A549 (cell line): ENCODE measurements around the gene SPINT1. TPM values are rescaled to one million over a fixed set of nuclear protein-coding genes. Genes with fewer than 3 reads are reported as not detected.
A peak's percentile ranks its signal among the peaks of the same experiment; 100 is the strongest.

Experiments
- ATAC-seq, 2 experiments: fragments of 200-7000 bp in 1 of 2; fragments of >200 bp in 1 of 2; cut with Nextera tagmentation in 1 of 2; cut with Tn5 transposase in 1 of 2; 3 replicates each; pipeline versions ENCODE4 v1.8.0 to v1.9.1; 2018 to 2020; ENCODE audit warnings: mild to moderate bottlenecking in 1 of 2, moderate library complexity in 1 of 2
- CTCF ChIA-PET: fragments of 300-600 bp; sonication (Branson Sonifier 250); formaldehyde crosslinking; extraction: SDS; loops from one replicate; lab custom pipeline; 2021; ENCODE audit warnings: antibody characterized with exemption, inconsistent platforms; lab: Yijun Ruan, JAX
- POLR2A ChIA-PET: fragments of 350-600 bp; formaldehyde crosslinking; extraction: SDS; loops from one replicate; lab custom pipeline; 2021; ENCODE audit warnings: antibody characterized with exemption, inconsistent platforms; lab: Yijun Ruan, JAX
- DNase-seq, 2 experiments: peaks; one replicate each; pipeline versions ENCODE4 v3.0.0 to v3.0.0-alpha.2; 2011 to 2016; ENCODE audit warnings: low read depth in 1 of 2, low spot score in 1 of 2
- FAIRE-seq: peaks from 2 replicates; lab custom pipeline; 2011; peaks lifted over from hg19 to GRCh38; lab: Jason Lieb, UNC
- H3K27ac ChIP-seq, 2 experiments: fragments of >200 bp; sonication (Bioruptor Twin); formaldehyde crosslinking; 3 replicates each; pipeline ENCODE4 v1.5.1; 2016 to 2017
- H3K4me1 ChIP-seq: fragments of >200 bp; sonication (Bioruptor Twin); formaldehyde crosslinking; 3 replicates; pipeline ENCODE4 v1.6.1; 2016
- H3K4me2 ChIP-seq: fragments of >200 bp; sonication (Bioruptor Twin); formaldehyde crosslinking; 3 replicates; pipeline ENCODE4 v1.6.1; 2016
- H3K4me3 ChIP-seq: fragments of >200 bp; sonication (Bioruptor Twin); formaldehyde crosslinking; 3 replicates; pipeline ENCODE4 v1.5.1; 2016
- H3K9me3 ChIP-seq: fragments of >200 bp; sonication (Bioruptor Twin); formaldehyde crosslinking; 3 replicates; pipeline ENCODE4 v1.6.1; 2016
- CBX8 ChIP-seq: fragments of 200-600 bp; sonication (generic); IDR thresholded peaks from 2 replicates; pipeline ENCODE4 v1.6.1; 2016
- CTCF ChIP-seq: fragments of >200 bp; sonication (Bioruptor Twin); formaldehyde crosslinking; IDR thresholded peaks from 3 replicates; pipeline ENCODE4 v1.5.1; 2016
- E2F6 ChIP-seq: IDR thresholded peaks from 2 replicates; pipeline ENCODE4 v1.6.1; 2012; ENCODE audit warnings: low read depth, borderline replicate concordance
- GATA3 ChIP-seq: IDR thresholded peaks from 2 replicates; pipeline ENCODE4 v1.6.1; 2012; ENCODE audit warnings: borderline replicate concordance
- HEYL ChIP-seq: fragments of 250-450 bp; sonication (Bioruptor Pico); IDR thresholded peaks from 2 replicates; pipeline ENCODE4 v1.8.0; 2021; ENCODE audit warnings: mild to moderate bottlenecking, moderate library complexity
- HOXA7 ChIP-seq: fragments of 250-450 bp; sonication (Bioruptor Pico); IDR thresholded peaks from 2 replicates; pipeline ENCODE4 v1.5.0; 2020; ENCODE audit warnings: mild to moderate bottlenecking, moderate library complexity
- POLR2A ChIP-seq: IDR thresholded peaks from 2 replicates; pipeline ENCODE4 v1.6.1; 2012; ENCODE audit warnings: mild to moderate bottlenecking, low read length
- REST ChIP-seq: fragments of 200-600 bp; sonication (generic); IDR thresholded peaks from 2 replicates; pipeline ENCODE4 v1.6.1; 2016; ENCODE audit warnings: antibody characterized with exemption, mild to moderate bottlenecking, moderate library complexity
- RFX5 ChIP-seq: fragments of 450-650 bp; IDR thresholded peaks from 2 replicates; pipeline ENCODE4 v1.7.1; 2014; ENCODE audit warnings: antibody characterized with exemption, mild to moderate bottlenecking, moderate library complexity
- SREBF2 ChIP-seq: fragments of 450-650 bp; IDR thresholded peaks from 2 replicates; pipeline ENCODE4 v1.6.1; 2014; ENCODE audit warnings: mild to moderate bottlenecking, moderate library complexity
- TFCP2L1 ChIP-seq: fragments of 250-450 bp; sonication (Bioruptor Pico); IDR thresholded peaks from 2 replicates; pipeline ENCODE4 v1.5.0; 2021; ENCODE audit warnings: mild to moderate bottlenecking
- ZFP36 ChIP-seq: fragments of 450-650 bp; IDR thresholded peaks from 2 replicates; pipeline ENCODE4 v1.6.1; 2014; ENCODE audit warnings: borderline replicate concordance; ENCODE audit not compliant: partially characterized antibody
- ZNF302 ChIP-seq: fragments of 250-450 bp; sonication (Bioruptor Pico); IDR thresholded peaks from 2 replicates; pipeline ENCODE4 v1.9.0; 2021; ENCODE audit warnings: inconsistent platforms, mild to moderate bottlenecking, moderate library complexity
- WGBS: methylation state at CpG from one replicate; pipeline ENCODE4 v1.1.6; 2017; ENCODE audit errors: missing lambda C conversion rate; 5-methylcytosine and 5-hydroxymethylcytosine counted together
- polyA plus RNA-seq, 4 experiments: library from polyadenylated mRNA; depleted of rRNA in 3 of 4; stranded (reverse); fragments of >200 nt; fragmentation: RNase III in 1 of 4; extraction: RNeasy Plus Mini Kit Qiagen cat#74134 plus additional on column Dnase treatment in 1 of 4; gene quantifications; 2 replicates in 3 of 4; 3 replicates in 1 of 4; pipeline ENCODE4 v1.2.3, GENCODE V29; 2011 to 2017
- small RNA-seq, 6 experiments: library from RNA; depleted of rRNA; stranded (forward); fragments of <200 nt; gene quantifications; one replicate each; pipeline ENCODE3, GENCODE V24; 2012
- TF ChIP-seq, protein P1 (sequence below): fragments of >200 bp; sonication (Bioruptor Twin); formaldehyde crosslinking; IDR thresholded peaks from 2 replicates; pipeline ENCODE4 v1.6.1; 2016
- TF ChIP-seq, protein P2 (sequence below): IDR thresholded peaks from 2 replicates; pipeline ENCODE4 v1.6.1; 2012

SPINT1 gene
- polyA plus RNA-seq, 2 of the 4 experiments (the other 2 are of a cell fraction): 0.79 to 0.80 TPM

GRCh38 chr15:40906991-40907802 is 63.3 kb downstream of the SPINT1 start:
- FAIRE-seq: no peak
- no peak for DNase-seq
- Histone ChIP-seq H3K4me1 (peaks cover 29% of the 10 kb centered on the region), H3K9me3 (no peaks in the 10 kb centered on the region), H3K27ac (peak overlapping the region; percentile 65 to 83), H3K4me2 (peak overlapping the region; percentile 99), H3K4me3 (peak overlapping the region; percentile 41)
- ChIA-PET POLR2A (no interaction called here), CTCF (interaction anchor here (0.7 to 13.7 kb wide), 15 partner anchors 9 to 279 kb away, joined by 3 to 254 read pairs (median 8); partner anchors contain the start of genes DLL4 and VPS18)
- WGBS: 66% methylated on average over 12 of the region's 22 CpGs
- no peak for ATAC-seq
- no peak for TF ChIP-seq E2F6
- TF ChIP-seq CTCF: no peak
- TF ChIP-seq ZNF302 (CRISPR knock-in tag): no peak
- TF ChIP-seq, protein P1, sequence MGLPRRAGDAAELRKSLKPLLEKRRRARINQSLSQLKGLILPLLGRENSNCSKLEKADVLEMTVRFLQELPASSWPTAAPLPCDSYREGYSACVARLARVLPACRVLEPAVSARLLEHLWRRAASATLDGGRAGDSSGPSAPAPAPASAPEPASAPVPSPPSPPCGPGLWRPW: no peak
- TF ChIP-seq, protein P2, sequence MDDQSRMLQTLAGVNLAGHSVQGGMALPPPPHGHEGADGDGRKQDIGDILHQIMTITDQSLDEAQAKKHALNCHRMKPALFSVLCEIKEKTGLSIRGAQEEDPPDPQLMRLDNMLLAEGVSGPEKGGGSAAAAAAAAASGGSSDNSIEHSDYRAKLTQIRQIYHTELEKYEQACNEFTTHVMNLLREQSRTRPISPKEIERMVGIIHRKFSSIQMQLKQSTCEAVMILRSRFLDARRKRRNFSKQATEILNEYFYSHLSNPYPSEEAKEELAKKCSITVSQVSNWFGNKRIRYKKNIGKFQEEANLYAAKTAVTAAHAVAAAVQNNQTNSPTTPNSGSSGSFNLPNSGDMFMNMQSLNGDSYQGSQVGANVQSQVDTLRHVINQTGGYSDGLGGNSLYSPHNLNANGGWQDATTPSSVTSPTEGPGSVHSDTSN: no peak
- TF ChIP-seq POLR2A: no peak
- TF ChIP-seq TFCP2L1 (CRISPR knock-in tag): no peak
- TF ChIP-seq SREBF2: no peak
- no peak for TF ChIP-seq HEYL
- no peak for TF ChIP-seq HOXA7 (CRISPR knock-in tag)
- TF ChIP-seq ZFP36: no peak
- no peak for TF ChIP-seq REST
- no peak for TF ChIP-seq GATA3
- no peak for TF ChIP-seq RFX5
- TF ChIP-seq CBX8: no peak

Small RNA genes lying within 50 kb of the gene (small RNA-seq; reads per million reads assigned to genes)
- gene AC025166.1: 0 reads per million in 6 experiments

Other genes starting within 250 kb of the SPINT1 start
- gene KNL1, start 249.8 kb upstream of the SPINT1 start, polyA plus RNA-seq (2011; rRNA removed): 10.5 and 13.2 TPM in 2 replicates
- 6.3 to 7.6 TPM (median 7.5 TPM) in 3 replicates for gene KNL1, start 249.8 kb upstream of the SPINT1 start, polyA plus RNA-seq (2017; fragmentation: RNase III; extraction: RNeasy Plus Mini Kit Qiagen cat#74134 plus additional on column Dnase treatment)
- gene RAD51, start 148.9 kb upstream of the SPINT1 start, polyA plus RNA-seq (2011; rRNA removed): 11.5 and 12.9 TPM in 2 replicates
- gene RAD51, start 148.9 kb upstream of the SPINT1 start, polyA plus RNA-seq (2017; fragmentation: RNase III; extraction: RNeasy Plus Mini Kit Qiagen cat#74134 plus additional on column Dnase treatment): 14.4 to 17.2 TPM (median 16.5 TPM) in 3 replicates
- 13.4 and 15.4 TPM in 2 replicates for gene RMDN3, start 88.8 kb upstream of the SPINT1 start, polyA plus RNA-seq (2011; rRNA removed)
- 16.9 to 17.9 TPM (median 17.2 TPM) in 3 replicates for gene RMDN3, start 88.8 kb upstream of the SPINT1 start, polyA plus RNA-seq (2017; fragmentation: RNase III; extraction: RNeasy Plus Mini Kit Qiagen cat#74134 plus additional on column Dnase treatment)
- gene GCHFR, start 80.0 kb upstream of the SPINT1 start, polyA plus RNA-seq (2011; rRNA removed): 6.9 and 7.7 TPM in 2 replicates
- 6.9 to 9.7 TPM (median 7.7 TPM) in 3 replicates for gene GCHFR, start 80.0 kb upstream of the SPINT1 start, polyA plus RNA-seq (2017; fragmentation: RNase III; extraction: RNeasy Plus Mini Kit Qiagen cat#74134 plus additional on column Dnase treatment)
- 0.10 and 0.11 TPM in 2 replicates for gene C15orf62, start 74.1 kb upstream of the SPINT1 start, polyA plus RNA-seq (2011; rRNA removed)
- gene C15orf62, start 74.1 kb upstream of the SPINT1 start, polyA plus RNA-seq (2017; fragmentation: RNase III; extraction: RNeasy Plus Mini Kit Qiagen cat#74134 plus additional on column Dnase treatment): 0.05 to 0.13 TPM (median 0.09 TPM) in 3 replicates
- gene ZFYVE19, start 37.0 kb upstream of the SPINT1 start, polyA plus RNA-seq (2011; rRNA removed): 15.6 and 20.5 TPM in 2 replicates
- 21.1 to 25.6 TPM (median 23.7 TPM) in 3 replicates for gene ZFYVE19, start 37.0 kb upstream of the SPINT1 start, polyA plus RNA-seq (2017; fragmentation: RNase III; extraction: RNeasy Plus Mini Kit Qiagen cat#74134 plus additional on column Dnase treatment)
- gene DNAJC17, start 36.6 kb upstream of the SPINT1 start, polyA plus RNA-seq (2011; rRNA removed): 17.7 and 24.4 TPM in 2 replicates
- 19.2 to 22.3 TPM (median 19.5 TPM) in 3 replicates for gene DNAJC17, start 36.6 kb upstream of the SPINT1 start, polyA plus RNA-seq (2017; fragmentation: RNase III; extraction: RNeasy Plus Mini Kit Qiagen cat#74134 plus additional on column Dnase treatment)
- 0.86 and 1.1 TPM in 2 replicates for gene PPP1R14D, start 15.3 kb upstream of the SPINT1 start, polyA plus RNA-seq (2011; rRNA removed)
- gene PPP1R14D, start 15.3 kb upstream of the SPINT1 start, polyA plus RNA-seq (2017; fragmentation: RNase III; extraction: RNeasy Plus Mini Kit Qiagen cat#74134 plus additional on column Dnase treatment): 0.21 to 0.46 TPM (median 0.45 TPM) in 3 replicates
- 13.0 and 13.9 TPM in 2 replicates for gene RHOV, start 30.2 kb downstream of the SPINT1 start, polyA plus RNA-seq (2011; rRNA removed)
- 4.9 to 7.6 TPM (median 6.9 TPM) in 3 replicates for gene RHOV, start 30.2 kb downstream of the SPINT1 start, polyA plus RNA-seq (2017; fragmentation: RNase III; extraction: RNeasy Plus Mini Kit Qiagen cat#74134 plus additional on column Dnase treatment)
- 9.0 and 10.7 TPM in 2 replicates for gene VPS18, start 50.4 kb downstream of the SPINT1 start, polyA plus RNA-seq (2011; rRNA removed)
- 12.4 to 15.2 TPM (median 14.6 TPM) in 3 replicates for gene VPS18, start 50.4 kb downstream of the SPINT1 start, polyA plus RNA-seq (2017; fragmentation: RNase III; extraction: RNeasy Plus Mini Kit Qiagen cat#74134 plus additional on column Dnase treatment)
- 0.09 and 0.16 TPM in 2 replicates for gene DLL4, start 85.3 kb downstream of the SPINT1 start, polyA plus RNA-seq (2011; rRNA removed)
- 0.09 to 0.28 TPM (median 0.13 TPM) in 3 replicates for gene DLL4, start 85.3 kb downstream of the SPINT1 start, polyA plus RNA-seq (2017; fragmentation: RNase III; extraction: RNeasy Plus Mini Kit Qiagen cat#74134 plus additional on column Dnase treatment)
- 22.2 and 25.3 TPM in 2 replicates for gene CHAC1, start 109.4 kb downstream of the SPINT1 start, polyA plus RNA-seq (2011; rRNA removed)
- gene CHAC1, start 109.4 kb downstream of the SPINT1 start, polyA plus RNA-seq (2017; fragmentation: RNase III; extraction: RNeasy Plus Mini Kit Qiagen cat#74134 plus additional on column Dnase treatment): 3.8 to 4.9 TPM (median 4.5 TPM) in 3 replicates